Duodenal mucosa (tissue), 2 donors: Measurements from ENCODE around the gene SLMAP.

Source experiments
- H3K27ac ChIP-seq: one replicate; pipeline ENCODE4 v1.7.0; 2013; ENCODE audit warnings: low read depth, low read length
- H3K27me3 ChIP-seq, 2 donors: one replicate each; pipeline ENCODE4 v1.7.0; 2013; ENCODE audit warnings: low read length in 2 of 2, control low read depth in 1 of 2; ENCODE audit not compliant: insufficient read depth in 2 of 2, control insufficient read depth in 1 of 2
- H3K36me3 ChIP-seq, 2 donors: one replicate each; pipeline ENCODE4 v1.7.0; 2013; ENCODE audit warnings: low read length in 2 of 2, control low read depth in 1 of 2; ENCODE audit not compliant: insufficient read depth in 2 of 2, control insufficient read depth in 1 of 2
- H3K4me1 ChIP-seq, 2 donors: one replicate each; pipeline ENCODE4 v1.7.0; 2013; ENCODE audit warnings: low read length in 2 of 2, control low read depth in 1 of 2; ENCODE audit not compliant: insufficient read depth in 2 of 2, control insufficient read depth in 1 of 2
- H3K4me3 ChIP-seq, 2 donors: one replicate each; pipeline ENCODE4 v1.7.0; 2013; ENCODE audit warnings: low read length in 2 of 2, low read depth in 1 of 2
- H3K9ac ChIP-seq, 2 donors: one replicate each; pipeline ENCODE4 v1.7.0; 2013; ENCODE audit warnings: low read length in 2 of 2, low read depth in 1 of 2
- H3K9me3 ChIP-seq, 2 donors: one replicate each; pipeline ENCODE4 v1.7.0; 2013; ENCODE audit warnings: low read length in 2 of 2, control low read depth in 1 of 2; ENCODE audit not compliant: control insufficient read depth in 1 of 2

The SLMAP gene

DNA sequence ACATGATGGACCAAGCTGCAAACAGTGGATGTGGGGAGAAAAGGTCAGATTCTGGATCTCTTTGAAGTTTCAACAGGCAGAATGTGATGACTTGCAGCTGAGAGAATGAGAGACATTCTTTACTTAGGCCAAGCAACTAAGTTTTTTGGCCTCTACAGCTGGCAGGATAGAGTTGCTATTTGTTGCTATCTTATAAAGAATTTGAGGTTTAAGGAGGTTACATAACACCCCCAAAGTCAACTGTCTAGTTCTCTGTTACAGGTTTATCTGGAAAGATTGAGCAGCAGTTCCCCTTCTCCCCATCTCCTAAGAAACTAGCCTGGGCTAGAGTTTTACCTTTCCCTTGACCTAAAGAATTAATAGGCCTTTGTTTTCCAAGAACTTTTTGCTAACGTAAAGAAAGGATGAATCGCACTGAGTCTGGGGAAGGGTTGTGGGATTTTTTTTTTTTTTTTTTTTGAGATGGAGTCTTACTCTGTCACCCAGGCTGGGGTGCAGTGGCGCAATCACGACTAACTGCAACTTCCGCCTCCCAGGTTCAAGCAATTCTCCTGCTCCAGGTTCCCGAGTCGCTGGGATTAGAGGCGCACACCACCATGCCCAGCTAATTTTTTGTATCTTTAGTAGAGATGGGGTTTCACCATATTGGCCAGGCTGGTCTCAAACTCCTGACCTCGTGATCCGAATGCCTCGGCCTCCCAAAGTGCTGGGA, 26.6 kb upstream of the SLMAP start:
- H3K4me3 ChIP-seq, result no peak overlapping the region
- no peak overlapping the region for H3K9ac ChIP-seq
- H3K36me3 ChIP-seq, result no peaks in the 10 kb centered on the region
- H3K27me3 ChIP-seq, result no peaks in the 10 kb centered on the region
- H3K9me3 ChIP-seq, result no peaks in the 10 kb centered on the region
- H3K27ac ChIP-seq, result no peak overlapping the region
- H3K4me1 ChIP-seq, result no peaks in the 10 kb centered on the region

DNA sequence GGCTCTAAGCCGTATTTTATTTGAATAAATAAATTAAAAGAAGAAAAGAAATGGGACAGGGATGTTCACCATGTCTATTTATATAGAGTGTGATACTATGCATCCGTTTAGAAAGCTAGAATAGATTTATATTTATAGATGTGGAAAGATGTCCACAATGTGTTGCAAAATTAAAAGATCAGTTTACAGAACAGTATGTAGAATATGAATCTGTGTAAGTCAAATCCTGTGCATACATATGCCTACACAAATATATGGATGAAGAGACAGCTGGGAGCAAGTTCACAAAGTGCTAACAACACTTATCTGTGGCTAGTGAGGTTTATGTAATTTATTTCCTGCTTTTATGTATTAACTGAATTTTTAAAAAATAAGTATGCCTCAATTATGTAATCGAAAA, 25.4 kb upstream of the SLMAP start:
- Histone ChIP-seq H3K4me3 (no peak overlapping the region), H3K27me3 (no peaks in the 10 kb centered on the region), H3K27ac (no peak overlapping the region), H3K4me1 (no peaks in the 10 kb centered on the region), H3K9me3 (no peaks in the 10 kb centered on the region), H3K9ac (no peak overlapping the region), H3K36me3 (no peaks in the 10 kb centered on the region)

DNA sequence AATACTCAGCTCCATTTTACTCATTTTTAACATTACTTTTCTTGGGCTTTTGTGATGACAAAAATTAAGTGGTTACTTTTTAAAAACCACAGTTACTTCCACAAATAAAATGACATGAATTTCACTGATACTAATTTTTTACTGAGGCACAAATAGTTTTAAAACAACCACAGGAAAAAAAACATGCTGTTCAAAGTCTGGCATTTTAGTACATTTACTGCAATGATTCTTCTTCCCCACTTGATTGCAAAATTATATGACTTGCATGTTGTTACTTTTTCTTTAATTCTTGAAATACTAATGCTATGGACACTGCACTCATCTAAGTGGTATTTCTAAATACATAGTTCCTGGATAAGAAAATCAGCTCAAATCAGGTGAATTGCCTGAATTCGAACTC, 24.8 kb upstream of the SLMAP start:
- H3K9ac ChIP-seq, result no peak overlapping the region
- H3K36me3 ChIP-seq, result no peaks in the 10 kb centered on the region
- no peak overlapping the region for H3K27ac ChIP-seq
- no peaks in the 10 kb centered on the region for H3K27me3 ChIP-seq
- no peaks in the 10 kb centered on the region for H3K4me1 ChIP-seq
- H3K4me3 ChIP-seq, result no peak overlapping the region
- H3K9me3 ChIP-seq, result no peaks in the 10 kb centered on the region

- H3K9me3 ChIP-seq, result no peaks in the 10 kb centered on the region
Observed at GRCh38 chr3:57733790-57734189, 22.3 kb upstream of the SLMAP start.

GRCh38 chr3:57735405-57735804, 20.7 kb upstream of the SLMAP start:
- Histone ChIP-seq H3K27me3 (no peaks in the 10 kb centered on the region), H3K36me3 (no peaks in the 10 kb centered on the region), H3K4me3 (no peak overlapping the region), H3K27ac (no peak overlapping the region), H3K9ac (no peak overlapping the region), H3K9me3 (no peaks in the 10 kb centered on the region), H3K4me1 (no peaks in the 10 kb centered on the region)

More at GRCh38 chr3:57733790-57734189, 22.3 kb upstream of the SLMAP start:
- no peak overlapping the region for H3K27ac ChIP-seq
- H3K36me3 ChIP-seq, result no peaks in the 10 kb centered on the region
- H3K9ac ChIP-seq, result no peak overlapping the region
- H3K27me3 ChIP-seq, result no peaks in the 10 kb centered on the region
- H3K4me1 ChIP-seq, result no peaks in the 10 kb centered on the region
- H3K4me3 ChIP-seq, result no peak overlapping the region

- Histone ChIP-seq H3K27me3 (no peaks in the 10 kb centered on the region), H3K36me3 (no peaks in the 10 kb centered on the region), H3K4me3 (no peak overlapping the region), H3K4me1 (no peaks in the 10 kb centered on the region), H3K9me3 (no peaks in the 10 kb centered on the region), H3K9ac (no peak overlapping the region), H3K27ac (no peak overlapping the region)
Observed at GRCh38 chr3:57737840-57738239, 18.3 kb upstream of the SLMAP start.

- Histone ChIP-seq H3K4me1 (no peaks in the 10 kb centered on the region), H3K4me3 (no peak overlapping the region), H3K27ac (no peak overlapping the region), H3K27me3 (no peaks in the 10 kb centered on the region), H3K9me3 (no peaks in the 10 kb centered on the region), H3K36me3 (no peaks in the 10 kb centered on the region), H3K9ac (no peak overlapping the region)
Observed at GRCh38 chr3:57738391-57738790, 17.7 kb upstream of the SLMAP start.

DNA sequence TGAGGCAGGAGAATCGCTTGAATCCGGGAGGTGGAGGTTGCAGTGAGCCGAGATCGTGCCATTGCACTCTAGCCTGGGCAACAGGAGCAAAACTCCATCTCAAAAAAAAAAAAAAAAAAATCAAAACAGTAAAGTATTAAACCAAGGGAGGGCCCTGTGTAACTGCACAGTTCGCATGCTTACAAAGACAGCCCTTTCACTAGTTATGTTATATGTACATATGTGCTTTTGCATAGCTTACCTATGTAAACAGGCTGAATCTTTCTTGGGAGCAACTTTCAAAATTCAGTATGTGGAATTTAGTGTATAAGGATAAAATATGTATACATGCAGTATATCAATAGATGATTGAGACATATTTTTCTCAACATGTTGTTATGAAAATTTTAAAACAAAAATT, 16.1 kb upstream of the SLMAP start:
- Histone ChIP-seq H3K36me3 (no peaks in the 10 kb centered on the region), H3K4me3 (no peak overlapping the region), H3K27me3 (no peaks in the 10 kb centered on the region), H3K9ac (no peak overlapping the region), H3K9me3 (no peaks in the 10 kb centered on the region), H3K4me1 (no peaks in the 10 kb centered on the region), H3K27ac (no peak overlapping the region)

- Histone ChIP-seq H3K4me3 (no peak overlapping the region), H3K4me1 (no peaks in the 10 kb centered on the region), H3K27ac (no peak overlapping the region), H3K36me3 (no peaks in the 10 kb centered on the region), H3K27me3 (no peaks in the 10 kb centered on the region), H3K9me3 (no peaks in the 10 kb centered on the region), H3K9ac (no peak overlapping the region)
Observed at GRCh38 chr3:57743496-57743895, 12.6 kb upstream of the SLMAP start.

DNA sequence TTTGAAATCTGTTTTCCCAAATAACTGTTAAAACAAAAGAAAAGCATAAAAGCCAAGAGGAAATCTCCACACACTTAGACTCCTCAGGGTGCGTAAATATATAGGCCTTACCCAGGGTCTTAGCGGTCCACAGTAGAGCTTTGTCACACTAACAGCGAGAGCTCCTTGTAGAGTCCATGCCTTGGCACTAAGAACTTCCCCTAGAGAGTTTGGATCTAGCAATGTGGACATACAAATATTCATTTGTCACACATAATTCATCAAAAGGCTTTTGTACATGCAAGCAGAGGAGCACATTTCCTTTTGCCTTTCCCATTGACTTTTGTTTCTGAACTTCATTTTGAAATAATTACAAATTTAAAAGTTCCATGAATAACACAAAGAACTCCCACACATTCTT, 11.0 kb upstream of the SLMAP start:
- Histone ChIP-seq H3K4me1 (no peaks in the 10 kb centered on the region), H3K9me3 (no peaks in the 10 kb centered on the region), H3K27me3 (no peaks in the 10 kb centered on the region), H3K4me3 (no peak overlapping the region), H3K27ac (no peak overlapping the region), H3K36me3 (no peaks in the 10 kb centered on the region), H3K9ac (no peak overlapping the region)
